Measurements from ENCODE around the gene GRAP.

- TF ChIP-seq POLR2A (IDR thresholded peaks at IDR 0.05; ENCODE audit: extremely low read depth, insufficient read length): no peak
- TF ChIP-seq CTCF (IDR thresholded peaks at IDR 0.05; ENCODE audit: low read depth, low read length): no peak
- TF ChIP-seq MYC (IDR thresholded peaks at IDR 0.05; ENCODE audit: low read depth, low read length): no peak
Observed at GRCh38 chr17:19017804-19018599, 28.8 kb downstream of the GRAP start.
